CD4-positive, alpha-beta T cell treated with Interleukin-15 for 4 hours (primary cell): ENCODE data around the gene WWOX.
"Not testable (repeated sequence)": the region's sequence is repeated elsewhere in the genome, so short reads cannot be mapped to it uniquely, and the experiment has no call there.

Experiments used
- DNase-seq: peaks from one replicate; pipeline ENCODE4 v3.0.0-alpha.2; 2020; ENCODE audit warnings: low spot score

Gene WWOX

DNA sequence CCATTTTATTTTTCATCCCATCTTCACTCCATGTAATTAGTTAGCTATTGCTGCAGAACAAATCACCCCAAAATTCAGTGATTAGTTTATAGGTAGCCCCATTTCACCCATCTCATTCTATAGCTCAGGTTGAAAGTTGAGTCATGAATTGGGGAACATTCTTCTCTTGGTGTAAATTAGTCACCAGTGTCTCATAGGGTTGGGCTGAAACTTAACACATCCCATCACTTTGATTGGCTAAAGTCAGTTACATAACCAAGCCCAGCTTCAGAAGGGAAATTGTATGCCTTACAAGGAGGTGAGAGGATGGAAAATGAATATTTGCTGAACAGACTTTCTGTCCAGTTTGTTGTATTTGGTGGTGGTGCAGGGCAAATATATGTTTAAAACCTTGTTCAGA lies 477.5 kb downstream of the WWOX start:
- no peak for DNase-seq

DNA sequence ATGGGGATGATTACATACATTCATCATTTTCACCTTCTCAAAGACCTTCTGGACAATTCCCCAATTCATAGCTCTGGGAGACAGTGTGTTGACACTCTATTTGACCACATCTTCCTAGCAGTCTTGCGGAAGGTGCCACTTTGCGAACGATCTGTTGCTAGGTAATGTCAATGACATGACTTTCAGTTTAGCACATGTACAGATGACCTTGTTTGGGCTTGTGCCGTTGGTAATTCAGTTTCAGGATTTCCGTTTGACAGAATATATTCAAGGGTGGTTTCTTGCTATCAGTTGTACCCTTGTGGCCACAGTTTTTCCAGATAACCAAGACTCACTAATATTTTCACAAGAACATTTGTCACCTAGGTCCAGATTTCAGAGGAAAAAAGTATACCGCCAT lies 478.2 kb downstream of the WWOX start:
- no peak for DNase-seq

GRCh38 chr16:78579020-78579419 lies 479.6 kb downstream of the WWOX start:
- DNase-seq = no peak

GRCh38 chr16:78583441-78583840 lies 484.0 kb downstream of the WWOX start:
- no peak for DNase-seq

DNA sequence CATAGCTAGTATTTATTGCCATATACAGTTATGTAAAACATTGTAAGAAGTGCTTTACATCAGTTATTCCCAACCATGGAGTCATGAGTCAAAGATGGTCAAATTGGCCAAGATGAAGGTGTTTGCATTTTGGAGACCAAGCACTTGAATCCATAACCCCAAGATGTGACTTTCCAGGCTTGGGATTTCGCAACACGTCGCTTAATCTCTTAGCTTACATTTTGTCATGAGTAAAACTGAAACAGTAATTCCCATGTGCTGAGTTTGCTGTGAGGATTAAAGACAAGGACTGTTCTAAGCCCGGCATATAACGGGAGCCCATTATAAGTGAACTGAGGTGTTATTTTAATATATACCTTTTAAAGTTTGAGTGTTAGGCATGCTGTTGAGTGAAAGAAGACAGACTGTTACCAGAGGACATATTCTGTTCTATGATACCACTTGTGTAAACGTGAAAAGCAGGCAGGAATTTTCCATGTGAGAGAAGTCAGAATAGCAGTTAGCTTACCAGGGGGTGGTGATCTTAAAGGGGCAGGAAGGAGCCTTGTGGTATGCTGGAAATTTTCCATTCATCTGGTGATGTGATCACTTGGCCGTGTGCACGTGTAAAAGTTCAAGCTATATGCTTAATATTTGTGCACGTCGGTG lies 484.9 kb downstream of the WWOX start:
- DNase-seq = no peak

DNA sequence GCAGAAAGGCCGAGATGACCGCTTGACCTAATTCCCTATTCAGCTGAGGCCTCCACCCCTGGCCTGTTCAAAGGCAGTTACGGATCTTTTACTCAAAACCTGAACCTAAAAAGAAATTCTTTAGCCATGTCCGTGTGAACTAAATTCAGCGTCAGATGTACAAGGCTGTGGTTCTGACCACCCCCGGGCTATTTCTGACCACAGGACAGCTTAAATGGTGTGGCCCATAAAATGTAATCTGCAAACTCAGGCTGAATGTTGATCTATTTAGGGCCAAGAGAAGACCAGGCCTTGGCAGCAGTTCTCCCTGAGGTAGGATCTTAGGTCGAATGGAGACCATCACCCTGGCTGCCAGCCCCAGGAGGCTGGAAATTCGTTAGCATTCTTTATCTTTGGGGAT lies 485.5 kb downstream of the WWOX start:
- DNase-seq = no peak

GRCh38 chr16:78589331-78589730 lies 489.9 kb downstream of the WWOX start:
- DNase-seq = no peak

- DNase-seq = no peak
Observed at GRCh38 chr16:78591682-78592103, 492.2 kb downstream of the WWOX start.

- DNase-seq = no peak
Observed at GRCh38 chr16:78592111-78592510, 492.7 kb downstream of the WWOX start.

DNA sequence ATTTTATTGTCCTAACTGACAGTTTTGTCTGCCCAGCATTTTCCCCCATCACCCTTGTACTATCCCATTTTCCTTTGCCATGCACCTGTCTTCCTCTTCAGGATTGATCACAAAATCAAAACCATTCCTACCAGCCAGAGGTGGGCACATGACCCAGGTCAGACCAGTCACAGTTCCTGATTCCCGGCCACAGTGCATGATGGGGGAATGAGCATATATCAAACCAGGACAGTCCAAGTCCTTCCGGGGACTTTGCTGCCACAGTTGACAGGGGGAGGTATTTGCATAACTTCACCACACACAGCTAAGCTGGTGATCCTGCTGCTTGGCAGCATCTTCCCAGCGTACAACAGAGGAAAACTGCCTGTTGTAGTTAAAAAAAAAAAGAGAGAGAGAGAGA lies 493.9 kb downstream of the WWOX start:
- DNase-seq = no peak

GRCh38 chr16:78594191-78594590 lies 494.7 kb downstream of the WWOX start:
- DNase-seq = no peak

GRCh38 chr16:78596348-78596995 lies 497.0 kb downstream of the WWOX start:
- no peak for DNase-seq

DNA sequence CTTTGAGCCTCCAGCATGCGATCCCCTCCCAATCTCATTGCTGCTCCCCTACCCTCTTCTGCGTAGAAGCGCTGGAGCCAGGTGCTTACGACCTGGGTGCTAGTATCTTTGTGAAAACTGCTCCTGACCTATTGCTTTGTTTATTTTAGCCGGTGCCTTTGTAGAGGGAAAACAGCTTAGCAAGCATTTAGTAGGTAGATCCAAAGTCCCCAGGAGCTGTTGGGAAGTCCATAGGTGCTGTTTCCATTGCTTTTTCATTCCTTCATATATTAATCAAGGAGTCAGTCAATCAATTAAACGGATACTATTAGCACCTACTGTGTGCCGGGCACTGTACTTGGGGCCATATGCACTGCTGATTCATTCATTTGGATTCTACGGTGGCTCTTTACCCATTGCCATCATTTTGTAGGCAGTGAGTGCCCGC lies 497.6 kb downstream of the WWOX start:
- no peak for DNase-seq

DNA sequence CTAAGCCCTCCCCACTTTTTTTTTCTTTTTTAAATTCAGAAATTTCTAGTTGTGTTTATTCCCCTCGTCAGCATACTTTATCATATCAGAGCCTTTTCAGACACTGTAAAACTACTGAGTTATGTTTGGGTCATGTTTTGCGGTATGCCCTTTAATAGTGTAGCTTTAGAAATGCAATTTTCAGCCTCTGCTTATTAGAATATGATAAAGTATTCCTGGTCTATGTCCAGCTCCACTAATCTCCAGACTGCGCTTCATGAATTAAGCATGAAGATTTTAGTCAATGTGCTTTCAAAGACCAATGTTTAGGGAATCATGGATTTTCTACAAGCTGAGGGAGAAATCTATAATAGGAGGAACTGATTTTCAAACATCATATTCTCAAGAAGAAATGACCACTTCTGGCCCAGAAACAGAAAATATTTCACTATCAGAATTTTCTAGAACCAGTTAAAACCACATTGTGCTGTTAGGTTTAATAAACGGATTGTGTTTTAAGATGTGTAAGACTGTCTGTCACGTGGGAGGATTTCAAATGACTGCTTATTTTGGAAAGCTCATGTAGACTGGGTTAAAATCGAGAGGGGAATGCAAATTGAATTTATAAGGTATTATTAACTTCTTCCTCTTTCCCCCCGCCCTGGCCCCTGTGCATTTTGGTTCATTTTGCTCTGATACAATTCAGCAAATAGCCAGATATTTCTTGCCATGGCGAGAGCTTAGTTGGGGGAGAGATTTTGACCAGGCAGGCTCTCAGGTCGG lies 498.5 kb downstream of the WWOX start:
- no peak for DNase-seq

GRCh38 chr16:78599271-78599670 lies 499.8 kb downstream of the WWOX start:
- no peak for DNase-seq

DNA sequence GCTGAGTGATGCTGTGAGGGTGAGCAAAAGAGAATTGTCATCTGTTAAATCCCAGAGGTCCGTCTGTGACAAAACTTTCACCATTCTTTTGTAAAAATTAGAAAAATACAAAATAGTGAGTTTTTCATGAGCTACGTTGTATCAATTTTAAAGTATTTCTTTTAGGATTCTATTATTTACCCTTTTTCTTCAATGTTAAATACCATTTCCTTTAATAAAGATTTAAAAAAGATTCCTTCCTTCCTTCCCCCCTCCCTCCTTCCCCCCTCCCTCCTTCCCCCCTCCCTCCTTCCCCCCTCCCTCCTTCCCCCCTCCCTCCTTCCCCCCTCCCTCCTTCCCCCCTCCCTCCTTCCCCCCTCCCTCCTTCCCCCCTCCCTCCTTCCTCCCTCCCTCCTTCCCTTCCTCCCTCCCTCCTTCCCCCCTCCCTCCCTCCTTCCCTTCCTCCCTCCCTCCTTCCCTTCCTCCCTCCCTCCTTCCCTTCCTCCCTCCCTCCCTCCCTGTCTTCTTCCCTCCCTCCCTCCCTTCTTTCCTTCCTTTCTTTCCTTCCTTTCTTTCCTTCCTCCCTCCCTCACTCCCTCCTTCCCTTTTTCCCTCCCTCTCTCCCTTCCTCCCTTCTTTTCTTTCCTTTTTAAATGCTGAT lies 505.1 kb downstream of the WWOX start:
- DNase-seq = not testable (repeated sequence)

DNA sequence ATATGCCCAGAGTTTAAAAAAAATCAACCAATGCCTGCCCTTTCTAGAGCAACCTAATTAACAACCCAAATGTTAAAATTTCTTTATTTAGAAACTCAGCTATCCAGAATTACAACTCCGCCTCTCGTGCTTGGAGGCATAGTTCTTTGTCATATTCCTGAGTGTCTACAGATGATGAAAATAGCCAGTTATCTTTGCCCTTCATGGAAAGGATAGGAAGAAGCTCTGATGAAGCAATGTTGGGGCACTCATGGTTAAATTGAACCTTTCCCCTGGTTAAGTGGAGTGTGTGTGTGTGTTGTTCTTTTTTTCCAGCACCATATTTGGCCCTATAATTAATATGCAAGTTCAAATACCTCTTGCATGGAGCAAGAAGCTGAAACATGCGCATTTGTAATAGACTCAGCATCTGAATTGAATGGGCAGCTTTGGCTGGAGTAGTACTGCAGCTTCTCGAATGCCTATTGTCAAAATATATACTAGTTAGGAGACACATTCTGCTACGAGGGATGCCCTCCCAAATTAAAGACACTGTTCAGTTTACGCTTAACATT lies 506.2 kb downstream of the WWOX start:
- no peak for DNase-seq

DNA sequence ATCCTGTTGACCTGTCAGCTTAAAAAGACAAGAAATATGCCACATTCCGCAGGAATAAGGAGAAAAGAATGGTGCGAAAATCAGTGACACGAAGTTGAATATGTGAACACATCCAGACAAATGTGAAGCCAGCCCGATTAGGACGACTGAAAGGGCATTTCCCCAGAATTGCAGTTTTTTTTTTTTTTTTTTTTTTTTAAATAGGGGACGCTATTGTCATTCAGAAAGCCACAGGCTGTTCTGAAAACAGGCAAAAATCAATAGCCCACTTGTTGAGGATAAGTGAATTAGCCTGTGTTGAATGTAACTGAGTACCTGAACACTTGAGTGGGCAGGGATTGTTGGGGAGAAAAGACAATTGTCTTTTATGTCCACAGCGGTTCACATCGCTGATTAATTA lies 507.1 kb downstream of the WWOX start:
- no peak for DNase-seq

DNA sequence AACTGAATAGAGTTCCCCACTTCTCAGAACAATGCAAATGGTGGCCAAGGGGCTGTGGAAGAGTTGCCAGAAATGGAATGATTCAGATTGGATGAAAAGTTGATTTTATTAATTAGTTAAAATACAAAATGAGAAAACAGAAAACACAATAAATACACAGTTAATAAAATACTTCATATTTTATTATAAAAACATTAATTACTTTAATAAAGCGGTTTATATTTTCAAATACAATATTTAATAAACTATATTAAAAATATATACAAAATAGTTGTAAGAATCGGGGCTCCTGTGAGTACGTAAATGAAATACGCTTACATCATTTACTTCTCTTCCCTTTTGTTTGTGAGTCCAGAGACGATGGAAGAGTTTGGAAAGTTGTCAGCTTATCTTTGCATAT lies 507.6 kb downstream of the WWOX start:
- no peak for DNase-seq

- DNase-seq = no peak
Observed at GRCh38 chr16:78607465-78607864, 508.0 kb downstream of the WWOX start.

GRCh38 chr16:78608305-78608776 lies 508.9 kb downstream of the WWOX start:
- DNase-seq = no peak
